ENCODE data around the gene ACTR3. TPM values are rescaled to one million over a fixed set of nuclear protein-coding genes. Genes with fewer than 3 reads are reported as not detected.

The ACTR3 gene
- total RNA-seq, 4 donors from 2014 or later: 80.0 to 124 (median 101) TPM

GRCh38 chr2:114001152-114001551, 111.3 kb downstream of the ACTR3 start:
- TF ChIP-seq CTCF (IDR thresholded peaks at IDR 0.05): no peak
- no peak for TF ChIP-seq POLR2A (IDR thresholded peaks at IDR 0.05)
- Histone ChIP-seq H3K27ac (no peak overlapping the region), H3K4me3 (no peak overlapping the region), H3K36me3 (no peaks in the 10 kb centered on the region), H3K9me3 (no peaks in the 10 kb centered on the region), H3K4me1 (no peaks in the 10 kb centered on the region), H3K27me3 (no peaks in the 10 kb centered on the region)
- no peak for DNase-seq

GRCh38 chr2:114001937-114002336, 112.0 kb downstream of the ACTR3 start:
- no peak for DNase-seq
- no peak overlapping the region for H3K4me3 ChIP-seq
- no peaks in the 10 kb centered on the region for H3K27me3 ChIP-seq
- H3K27ac ChIP-seq: no peak overlapping the region
- no peaks in the 10 kb centered on the region for H3K36me3 ChIP-seq
- H3K9me3 ChIP-seq: no peaks in the 10 kb centered on the region
- TF ChIP-seq CTCF (IDR thresholded peaks at IDR 0.05): no peak
- no peaks in the 10 kb centered on the region for H3K4me1 ChIP-seq

- H3K4me1 ChIP-seq: no peaks in the 10 kb centered on the region
- no peak overlapping the region for H3K27ac ChIP-seq
- no peak overlapping the region for H3K4me3 ChIP-seq
- no peaks in the 10 kb centered on the region for H3K36me3 ChIP-seq
- DNase-seq: no peak
- TF ChIP-seq POLR2A (IDR thresholded peaks at IDR 0.05) (no peak), CTCF (IDR thresholded peaks at IDR 0.05) (no peak)
- H3K9me3 ChIP-seq: no peaks in the 10 kb centered on the region
- H3K27me3 ChIP-seq: no peaks in the 10 kb centered on the region
These were observed 115.4 kb downstream of the ACTR3 start for GRCh38 chr2:114005110-114005783.

GRCh38 chr2:114006460-114006859, 116.6 kb downstream of the ACTR3 start:
- no peak for TF ChIP-seq POLR2A (IDR thresholded peaks at IDR 0.05)
- no peak for TF ChIP-seq CTCF (IDR thresholded peaks at IDR 0.05)
- DNase-seq: no peak
- Histone ChIP-seq H3K4me3 (no peak overlapping the region), H3K27ac (no peak overlapping the region), H3K9me3 (no peaks in the 10 kb centered on the region), H3K27me3 (no peaks in the 10 kb centered on the region), H3K36me3 (no peaks in the 10 kb centered on the region), H3K4me1 (no peaks in the 10 kb centered on the region)

- H3K27ac ChIP-seq: no peak overlapping the region
- no peak overlapping the region for H3K4me3 ChIP-seq
- no peak for TF ChIP-seq POLR2A (IDR thresholded peaks at IDR 0.05)
- no peak for TF ChIP-seq CTCF (IDR thresholded peaks at IDR 0.05)
- H3K4me1 ChIP-seq: no peaks in the 10 kb centered on the region
- H3K27me3 ChIP-seq: no peaks in the 10 kb centered on the region
- no peaks in the 10 kb centered on the region for H3K9me3 ChIP-seq
- no peaks in the 10 kb centered on the region for H3K36me3 ChIP-seq
- DNase-seq: no peak
These were observed 117.5 kb downstream of the ACTR3 start for GRCh38 chr2:114007436-114007835.

- Histone ChIP-seq H3K4me1 (no peaks in the 10 kb centered on the region), H3K9me3 (no peaks in the 10 kb centered on the region), H3K27ac (no peak overlapping the region), H3K36me3 (no peaks in the 10 kb centered on the region), H3K4me3 (no peak overlapping the region), H3K27me3 (no peaks in the 10 kb centered on the region)
- TF ChIP-seq POLR2A (IDR thresholded peaks at IDR 0.05): no peak
- no peak for TF ChIP-seq CTCF (IDR thresholded peaks at IDR 0.05)
- no peak for DNase-seq
These were observed 118.8 kb downstream of the ACTR3 start for GRCh38 chr2:114008720-114009119.
